K562 (cell line): ENCODE results near the gene MXRA7. TPM values are rescaled to one million over a fixed set of nuclear protein-coding genes. Genes with fewer than 3 reads are reported as not detected.
A peak's percentile ranks its signal among the peaks of the same experiment; 100 is the strongest.

Experiments
- ARID3A ChIP-seq: IDR thresholded peaks from 2 replicates; pipeline ENCODE4 v1.6.1; 2012; ENCODE audit warnings: low read depth, low read length, improper control_type of control experiment, borderline replicate concordance
- CEBPG ChIP-seq, 3 experiments: fragments of 200-800 bp in 1 of 3; sonication (Bioruptor generic) in 1 of 3; sonication (generic) in 1 of 3; formaldehyde crosslinking in 1 of 3; IDR thresholded peaks in 2 of 3; conservative IDR thresholded peaks in 1 of 3; 2 replicates each; pipeline versions ENCODE4 v1.6.1 to v1.8.0; 2016 to 2022; ENCODE audit warnings: missing compliant biosample characterization in 2 of 3, missing genetic modification characterization in 2 of 3, mild to moderate bottlenecking in 1 of 3, missing genetic modification reagents in 1 of 3
- CSDE1 ChIP-seq, 2 experiments: fragments of 450-650 bp; IDR thresholded peaks; 2 replicates each; pipeline ENCODE4 v1.6.1; 2016; ENCODE audit warnings: mild to moderate bottlenecking in 1 of 2
- GATA2 ChIP-seq: sonication (generic); formaldehyde crosslinking; IDR thresholded peaks from 2 replicates; pipeline ENCODE4 v1.4.0; 2020; ENCODE audit warnings: mild to moderate bottlenecking, missing genetic modification reagents
- ILF3 ChIP-seq: fragments of 450-650 bp; IDR thresholded peaks from 2 replicates; pipeline ENCODE4 v1.6.1; 2018; ENCODE audit warnings: antibody characterized with exemption, mild to moderate bottlenecking, moderate library complexity, borderline replicate concordance
- MCM7 ChIP-seq, 2 experiments: fragments of 450-650 bp; IDR thresholded peaks; 2 replicates each; pipeline ENCODE4 v1.6.1; 2016 to 2018
- NCOR1 ChIP-seq: fragments of 450-650 bp; IDR thresholded peaks from 2 replicates; pipeline ENCODE4 v1.6.1; 2016; ENCODE audit warnings: mild to moderate bottlenecking, moderate library complexity
- NUFIP1 ChIP-seq: fragments of 450-650 bp; IDR thresholded peaks from 2 replicates; pipeline ENCODE4 v1.6.1; 2018; ENCODE audit not compliant: partially characterized antibody
- SIRT6 ChIP-seq: IDR thresholded peaks from one replicate; pipeline ENCODE4 v1.6.1; 2012; ENCODE audit warnings: low read depth, mild to moderate bottlenecking, control low read depth, inconsistent platforms, low read length, moderate library complexity
- SMARCB1 ChIP-seq: IDR thresholded peaks from 2 replicates; pipeline ENCODE4 v1.6.1; 2011; ENCODE audit warnings: improper control_type of control experiment, low read depth; ENCODE audit not compliant: insufficient read length
- THRB ChIP-seq: fragments of 450-650 bp; formaldehyde crosslinking; conservative IDR thresholded peaks from 2 replicates; pipeline ENCODE4 v1.4.0; 2022; ENCODE audit warnings: mild to moderate bottlenecking, missing genetic modification characterization
- U2AF1 ChIP-seq: fragments of 200-400 bp; formaldehyde crosslinking; optimal IDR thresholded peaks from 2 replicates; pipeline ENCODE3; 2017; ENCODE audit warnings: mild to moderate bottlenecking, low read depth, low read length, moderate library complexity
- ZNF263 ChIP-seq: sonication (generic); formaldehyde crosslinking; IDR thresholded peaks from 2 replicates; pipeline ENCODE4 v1.8.0; 2022; ENCODE audit warnings: mild to moderate bottlenecking, missing genetic modification reagents, borderline replicate concordance
- polyA plus RNA-seq, 8 experiments: library from polyadenylated mRNA; depleted of rRNA in 4 of 8; stranded (reverse) in 5 of 8; unstranded in 3 of 8; fragments of >200 nt; fragmentation: Nextera tagmentation in 2 of 8; fragmentation: Illumina TruSeq in 1 of 8; extraction: Ambion mirVana in 2 of 8; extraction: Trizol in 1 of 8; gene quantifications; 2 replicates each; pipeline versions ENCODE4 v1.2.1 to v1.2.3, GENCODE V29; 2011 to 2014; ENCODE audit warnings: inconsistent platforms in 1 of 8, missing spikeins in 1 of 8
- total RNA-seq, 7 experiments: library from RNA; depleted of rRNA in 6 of 7; stranded (reverse); fragments of >200 nt in 6 of 7; fragmentation: Illumina TruSeq in 2 of 7; extraction: Trizol in 2 of 7; gene quantifications; 2 replicates each; pipeline versions ENCODE4 v1.2.1 to v1.2.3, GENCODE V29; 2011 to 2021; ENCODE audit warnings: low replicate concordance in 1 of 7
- TF ChIP-seq, protein P1 (sequence below): fragments of 250-450 bp; sonication (Bioruptor Pico); IDR thresholded peaks from 2 replicates; pipeline ENCODE4 v1.8.0; 2022; ENCODE audit warnings: inconsistent platforms, mild to moderate bottlenecking, moderate library complexity, borderline replicate concordance
- TF ChIP-seq, protein P2 (sequence below): sonication (generic); formaldehyde crosslinking; IDR thresholded peaks from 2 replicates; pipeline ENCODE4 v1.8.0; 2022; ENCODE audit warnings: missing genetic modification reagents, mild to moderate bottlenecking, moderate library complexity, borderline replicate concordance

Gene MXRA7
- total and polyA plus RNA-seq, 9 of the 15 experiments (the other 6 are each of a cell fraction or from before 2014, with no cell fraction given), result 2.6 to 38.4 (median 14.3) TPM

GRCh38 chr17:76733618-76733957 is 22.8 kb upstream of the MXRA7 start (continued):
- TF ChIP-seq, protein P1, sequence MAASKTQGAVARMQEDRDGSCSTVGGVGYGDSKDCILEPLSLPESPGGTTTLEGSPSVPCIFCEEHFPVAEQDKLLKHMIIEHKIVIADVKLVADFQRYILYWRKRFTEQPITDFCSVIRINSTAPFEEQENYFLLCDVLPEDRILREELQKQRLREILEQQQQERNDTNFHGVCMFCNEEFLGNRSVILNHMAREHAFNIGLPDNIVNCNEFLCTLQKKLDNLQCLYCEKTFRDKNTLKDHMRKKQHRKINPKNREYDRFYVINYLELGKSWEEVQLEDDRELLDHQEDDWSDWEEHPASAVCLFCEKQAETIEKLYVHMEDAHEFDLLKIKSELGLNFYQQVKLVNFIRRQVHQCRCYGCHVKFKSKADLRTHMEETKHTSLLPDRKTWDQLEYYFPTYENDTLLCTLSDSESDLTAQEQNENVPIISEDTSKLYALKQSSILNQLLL (CRISPR knock-in tag), result no peak
- TF ChIP-seq, protein P2, sequence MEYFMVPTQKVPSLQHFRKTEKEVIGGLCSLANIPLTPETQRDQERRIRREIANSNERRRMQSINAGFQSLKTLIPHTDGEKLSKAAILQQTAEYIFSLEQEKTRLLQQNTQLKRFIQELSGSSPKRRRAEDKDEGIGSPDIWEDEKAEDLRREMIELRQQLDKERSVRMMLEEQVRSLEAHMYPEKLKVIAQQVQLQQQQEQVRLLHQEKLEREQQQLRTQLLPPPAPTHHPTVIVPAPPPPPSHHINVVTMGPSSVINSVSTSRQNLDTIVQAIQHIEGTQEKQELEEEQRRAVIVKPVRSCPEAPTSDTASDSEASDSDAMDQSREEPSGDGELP, result no peak
- TF ChIP-seq CSDE1 (IDR thresholded peaks at IDR 0.05) (no peak), THRB (0 out of 2 replicates have a peak, but pooled peaks have one; percentile 16), U2AF1 (no peak), ARID3A (no peak), SMARCB1 (no peak), NCOR1 (peak; percentile 6; the same call in 1 of the 2 replicates), ZNF263 (CRISPR knock-in tag) (no peak), SIRT6 (no peak), ILF3 (0 out of 2 replicates have a peak, but pooled peaks have one; percentile 11), GATA2 (CRISPR knock-in tag) (no peak), CEBPG (CRISPR knock-in tag; IDR thresholded peaks at IDR 0.05) (no peak), CEBPG (tag; conservative IDR thresholded peaks at IDR 0.05 in 1 of 2, IDR thresholded peaks at IDR 0.05 in 1 of 2) (no peak), MCM7 (IDR thresholded peaks at IDR 0.05) (no peak), NUFIP1 (no peak)
